Breast epithelium (tissue), 3 donors: ENCODE results near the gene PDRG1.

Source experiments
- POLR2A ChIP-seq: fragments of 450-650 bp; IDR thresholded peaks from one replicate; pipeline ENCODE4 v1.6.1; 2016; ENCODE audit warnings: antibody characterized with exemption, mild to moderate bottlenecking, moderate library complexity
- POLR2AphosphoS5 ChIP-seq, 3 donors: sonication (generic); formaldehyde crosslinking; IDR thresholded peaks; one replicate each; pipeline ENCODE4 v1.6.1; 2017; ENCODE audit warnings: antibody characterized with exemption in 3 of 3
- TF ChIP-seq, protein P1 (sequence below), 3 donors: fragments of 450-650 bp; IDR thresholded peaks; one replicate each; pipeline ENCODE4 v1.5.1; 2016 to 2017; ENCODE audit warnings: antibody characterized with exemption in 3 of 3, mild to moderate bottlenecking in 3 of 3, moderate library complexity in 3 of 3

DNA sequence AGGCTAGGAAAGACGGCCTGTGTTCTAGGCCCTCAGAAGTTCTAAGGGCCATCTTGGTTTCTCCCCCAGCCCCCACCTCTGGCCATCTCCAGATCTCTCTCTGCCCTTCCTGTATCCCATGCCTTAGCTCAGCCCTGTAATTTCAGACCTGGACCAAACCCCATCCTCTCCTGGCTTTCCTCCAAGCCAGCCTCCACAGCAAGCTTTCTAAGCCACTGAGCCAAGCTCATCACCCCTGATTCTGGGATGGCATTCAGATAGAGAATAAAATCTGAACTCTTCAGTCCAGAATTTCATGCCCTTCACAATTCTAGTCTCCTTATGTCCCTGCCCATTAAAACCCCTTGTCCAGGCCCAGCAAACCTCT is 39.5 kb upstream of the PDRG1 start:
- TF ChIP-seq, protein P1, sequence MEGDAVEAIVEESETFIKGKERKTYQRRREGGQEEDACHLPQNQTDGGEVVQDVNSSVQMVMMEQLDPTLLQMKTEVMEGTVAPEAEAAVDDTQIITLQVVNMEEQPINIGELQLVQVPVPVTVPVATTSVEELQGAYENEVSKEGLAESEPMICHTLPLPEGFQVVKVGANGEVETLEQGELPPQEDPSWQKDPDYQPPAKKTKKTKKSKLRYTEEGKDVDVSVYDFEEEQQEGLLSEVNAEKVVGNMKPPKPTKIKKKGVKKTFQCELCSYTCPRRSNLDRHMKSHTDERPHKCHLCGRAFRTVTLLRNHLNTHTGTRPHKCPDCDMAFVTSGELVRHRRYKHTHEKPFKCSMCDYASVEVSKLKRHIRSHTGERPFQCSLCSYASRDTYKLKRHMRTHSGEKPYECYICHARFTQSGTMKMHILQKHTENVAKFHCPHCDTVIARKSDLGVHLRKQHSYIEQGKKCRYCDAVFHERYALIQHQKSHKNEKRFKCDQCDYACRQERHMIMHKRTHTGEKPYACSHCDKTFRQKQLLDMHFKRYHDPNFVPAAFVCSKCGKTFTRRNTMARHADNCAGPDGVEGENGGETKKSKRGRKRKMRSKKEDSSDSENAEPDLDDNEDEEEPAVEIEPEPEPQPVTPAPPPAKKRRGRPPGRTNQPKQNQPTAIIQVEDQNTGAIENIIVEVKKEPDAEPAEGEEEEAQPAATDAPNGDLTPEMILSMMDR (IDR thresholded peaks at IDR 0.05) = no peak
- TF ChIP-seq POLR2A = no peak
- no peak for TF ChIP-seq POLR2AphosphoS5 (IDR thresholded peaks at IDR 0.05)
